GM18498 (cell line): Measurements from ENCODE around the gene TTC39B.
A peak's percentile ranks its signal among the peaks of the same experiment; 100 is the strongest.

Experiments
- ATAC-seq: cut with Tn5 transposase; IDR thresholded peaks from one replicate; pipeline ENCODE4 v1.9.1; 2021; ENCODE audit warnings: mild to moderate bottlenecking, moderate library complexity; ENCODE audit not compliant: unreplicated experiment

TTC39B gene

DNA sequence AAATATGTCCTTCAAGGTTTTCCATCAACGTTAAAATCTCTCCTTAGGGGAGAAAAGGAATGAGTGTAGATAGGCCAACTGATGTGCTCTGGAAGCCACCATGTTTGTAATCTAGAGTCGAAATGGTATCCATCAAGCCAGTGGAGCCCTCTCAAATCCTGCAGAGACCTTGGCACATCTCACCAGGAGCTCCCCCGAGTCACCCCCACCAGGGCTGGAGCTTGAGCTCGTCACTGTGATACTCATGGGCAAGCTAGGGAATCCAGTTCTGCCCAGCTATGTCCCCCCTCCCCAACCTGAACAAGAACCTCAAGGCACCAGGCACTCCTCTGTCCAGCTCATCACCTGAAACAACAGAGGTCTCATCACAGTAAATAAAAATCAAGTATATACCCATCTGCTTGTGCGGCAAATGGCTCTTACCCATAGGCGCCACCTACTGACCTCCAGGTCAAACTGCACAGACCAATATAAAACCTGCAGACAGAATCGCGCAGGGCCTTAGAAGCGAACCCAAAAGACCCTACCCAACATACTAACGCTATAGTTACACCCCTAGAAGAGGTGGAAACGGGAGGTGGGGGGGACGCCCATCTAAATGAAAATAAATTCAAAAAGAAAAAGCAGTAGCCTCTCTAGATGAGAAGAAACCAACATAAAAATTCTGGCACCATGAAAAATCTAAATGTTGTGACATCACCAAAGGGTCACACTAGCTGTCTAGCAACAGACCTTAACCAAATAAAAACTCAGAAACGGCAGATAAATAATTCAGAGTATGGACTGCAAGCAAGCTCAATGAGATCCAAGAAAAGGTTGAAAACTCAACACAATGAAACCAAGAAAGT, 75.0 kb downstream of the TTC39B start:
- ATAC-seq: peak; percentile 73

GRCh38 chr9:15229409-15229808, 77.6 kb downstream of the TTC39B start:
- no peak for ATAC-seq

DNA sequence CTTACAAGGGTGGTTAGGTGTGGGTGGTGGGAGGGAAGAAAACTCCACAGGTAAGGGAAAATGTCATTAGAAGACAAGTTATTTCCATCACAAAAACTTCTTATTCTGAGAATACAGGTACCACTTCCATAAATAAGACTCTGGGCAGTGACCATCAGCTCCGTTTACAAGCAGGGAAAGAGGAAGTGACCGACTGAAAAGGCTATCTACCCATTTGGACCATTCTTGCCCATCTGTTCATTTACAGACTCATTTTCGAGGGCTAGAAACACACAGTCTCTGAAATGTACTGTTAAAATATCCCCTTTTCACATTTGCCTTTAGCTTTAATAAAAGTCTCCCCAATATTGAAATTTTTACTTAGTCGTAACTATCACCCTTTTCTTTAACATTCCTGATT, 79.5 kb downstream of the TTC39B start:
- no peak for ATAC-seq

GRCh38 chr9:15225564-15226126, 81.4 kb downstream of the TTC39B start:
- no peak for ATAC-seq

DNA sequence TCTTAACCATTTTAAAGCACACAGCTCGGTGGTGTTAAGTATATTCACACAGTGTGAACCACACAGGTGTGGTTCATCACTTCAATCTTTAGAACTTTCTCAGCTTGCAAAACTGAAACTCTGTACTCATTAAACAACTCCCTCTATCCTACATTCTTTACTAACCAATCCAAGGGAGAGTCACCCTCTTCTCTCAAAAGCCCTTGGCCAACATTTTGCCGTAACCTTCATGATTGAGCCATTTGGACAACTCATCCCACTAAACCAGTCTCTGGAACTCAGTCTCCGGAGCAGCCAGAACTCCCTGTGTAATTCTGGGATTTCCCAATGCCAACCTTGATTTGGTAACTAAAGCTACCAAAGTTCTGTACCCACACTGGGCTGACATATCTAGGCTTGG, 84.7 kb downstream of the TTC39B start:
- ATAC-seq: no peak

DNA sequence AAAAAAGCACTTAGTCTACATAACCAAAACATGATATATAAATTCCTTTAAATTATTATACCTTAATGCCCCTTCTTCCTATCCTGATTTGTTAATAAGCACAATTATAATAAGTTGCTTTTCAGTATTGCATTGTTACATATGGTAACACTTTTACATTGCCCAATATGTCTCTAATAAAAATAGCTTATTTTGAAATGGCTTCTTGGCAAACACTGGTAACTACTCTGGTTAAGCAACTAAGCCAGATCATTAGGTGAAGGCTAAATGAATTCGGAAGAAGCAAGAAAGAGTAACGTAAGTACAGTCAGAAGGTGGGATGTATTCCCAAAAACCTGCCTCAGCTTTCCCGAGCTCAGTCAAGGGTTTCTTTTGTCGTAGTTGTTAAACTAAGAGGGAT, 85.3 kb downstream of the TTC39B start:
- no peak for ATAC-seq

DNA sequence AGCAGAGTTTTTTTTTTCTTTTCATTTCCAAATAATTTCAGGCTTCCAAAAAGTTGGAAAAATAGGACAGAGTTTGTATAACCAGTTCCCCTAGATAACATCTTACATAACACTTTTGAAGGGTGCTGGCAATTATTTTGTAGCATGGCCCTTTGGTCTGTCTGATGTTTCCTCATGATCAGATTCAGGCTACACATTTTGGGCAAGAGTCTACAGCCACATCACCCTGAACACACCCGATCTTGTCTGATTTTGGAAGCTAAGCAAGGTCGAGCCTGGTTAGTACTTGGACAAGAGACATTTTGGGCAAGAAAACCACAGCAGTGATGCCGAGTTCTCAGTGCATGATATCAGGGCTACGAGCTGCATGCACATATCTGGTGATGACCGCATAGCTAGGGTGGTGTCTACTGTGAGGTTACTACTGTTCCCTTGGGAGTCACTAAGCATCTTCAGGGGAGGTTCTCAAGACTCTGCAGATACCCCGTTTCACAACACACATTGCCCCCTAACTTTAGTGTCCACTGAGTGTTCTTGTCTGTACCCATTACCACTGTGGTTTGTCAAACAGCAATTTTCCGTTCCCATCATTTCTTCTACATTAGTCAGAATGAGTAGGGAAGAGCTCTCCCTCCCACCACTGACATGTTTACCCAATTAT, 86.2 kb downstream of the TTC39B start:
- no peak for ATAC-seq

GRCh38 chr9:15219546-15219945, 87.5 kb downstream of the TTC39B start:
- ATAC-seq: no peak

GRCh38 chr9:15218994-15219393, 88.0 kb downstream of the TTC39B start:
- ATAC-seq: no peak

- no peak for ATAC-seq
These were observed 93.8 kb downstream of the TTC39B start for GRCh38 chr9:15213249-15213648.

- peak; percentile 14 for ATAC-seq
These were observed 95.1 kb downstream of the TTC39B start for GRCh38 chr9:15211815-15212495.

DNA sequence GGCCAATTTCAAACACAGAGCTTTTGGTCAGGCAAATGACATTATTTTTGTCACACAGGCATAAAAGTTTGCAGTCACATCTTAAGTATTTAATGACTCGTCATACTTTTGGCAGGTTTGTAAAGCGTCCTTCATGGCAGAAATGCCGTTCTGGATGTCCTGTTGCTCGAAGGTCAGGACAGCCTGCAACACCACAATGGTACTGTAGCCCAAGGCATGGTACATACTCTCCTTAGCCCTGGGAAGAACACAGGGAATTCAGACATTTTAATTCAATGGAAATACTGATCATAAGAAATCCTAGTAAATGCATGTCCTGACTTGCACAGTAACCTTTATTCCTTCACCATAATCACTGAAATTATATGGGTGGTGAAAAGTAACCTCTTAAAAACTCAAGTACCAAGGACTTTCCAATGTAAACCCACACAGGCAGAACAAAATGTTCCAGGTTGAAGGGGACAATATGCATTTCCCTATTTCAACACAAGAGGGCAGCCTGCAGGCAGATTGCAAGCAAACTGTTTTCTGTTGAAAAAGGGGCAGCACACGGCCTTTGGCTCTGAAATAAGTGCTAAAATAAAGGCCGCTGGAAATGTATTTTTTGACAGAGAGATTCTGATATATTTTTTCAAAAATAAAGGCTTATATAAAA, 95.7 kb downstream of the TTC39B start:
- peak; percentile 86 for ATAC-seq

DNA sequence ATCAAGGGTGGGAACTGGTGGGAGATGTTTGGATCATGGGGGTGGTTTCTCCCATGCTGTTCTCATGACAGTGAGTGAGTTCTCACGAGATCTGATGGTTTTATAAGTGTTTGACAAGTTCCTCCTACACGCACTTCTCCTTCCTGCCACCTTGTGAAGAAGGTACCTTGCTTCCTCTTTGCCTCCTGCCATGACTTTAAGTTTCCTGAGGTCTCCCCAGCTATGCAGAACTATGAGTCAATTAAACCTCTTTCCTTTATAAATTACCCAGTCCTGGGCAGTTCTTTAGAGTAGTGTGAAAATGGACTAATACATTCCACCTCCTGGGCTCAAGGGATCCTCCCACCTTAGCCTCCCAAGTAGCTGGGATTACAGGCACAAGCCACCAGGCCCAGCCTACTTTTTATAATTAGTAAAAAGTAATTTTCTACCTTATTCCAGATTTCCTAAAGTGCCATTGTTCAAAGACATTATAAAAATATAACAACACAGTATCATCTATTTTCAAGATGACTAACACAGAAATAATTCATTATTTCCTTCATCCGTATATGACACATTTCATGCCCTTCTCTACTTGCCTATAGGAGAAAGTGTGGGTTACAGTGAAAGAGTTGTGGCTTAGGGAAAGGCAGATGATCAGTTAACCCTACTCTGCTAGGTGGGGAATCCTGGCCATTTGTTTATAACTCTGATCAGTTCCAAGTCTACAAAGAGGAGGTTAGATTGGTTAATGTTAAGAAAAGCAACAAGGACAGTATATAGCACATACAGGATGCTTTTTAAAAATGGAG, 99.9 kb downstream of the TTC39B start:
- no peak for ATAC-seq

DNA sequence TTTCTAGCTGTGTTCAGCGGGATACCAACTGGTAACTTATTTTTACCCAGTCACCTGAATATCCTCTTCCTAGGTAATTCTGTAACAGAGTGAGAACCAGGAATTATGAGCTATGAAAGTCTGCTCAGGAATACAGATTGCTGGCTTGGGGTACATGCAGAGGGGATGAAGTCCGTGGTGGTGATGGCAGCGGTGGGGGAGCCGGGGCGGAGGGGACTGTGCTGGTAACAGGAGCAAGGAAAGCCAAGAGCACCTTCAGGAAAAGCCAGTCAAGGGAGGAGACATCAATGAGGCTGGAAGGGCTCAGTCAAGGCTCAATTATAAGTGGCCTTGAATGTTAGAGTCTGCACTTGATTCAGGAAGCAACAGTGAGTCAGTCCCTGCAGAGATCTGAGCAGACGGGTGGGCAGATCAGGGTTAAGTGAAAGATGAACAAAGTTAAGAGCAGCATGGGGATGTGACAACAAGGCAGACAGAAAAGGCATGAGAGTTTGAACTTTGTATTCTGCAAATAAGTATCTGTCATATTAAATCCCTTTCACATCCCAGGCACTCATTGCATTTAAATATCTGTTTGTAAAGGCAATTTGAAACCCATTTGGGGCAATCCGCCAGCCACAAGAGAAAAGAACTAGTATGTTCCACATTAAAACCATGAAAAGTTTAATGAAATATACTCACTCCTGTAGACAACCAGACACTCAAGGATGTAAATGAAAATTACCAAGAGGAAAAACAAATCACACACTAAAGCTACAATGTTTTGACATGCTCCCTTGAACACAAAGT, 101.2 kb downstream of the TTC39B start:
- no peak for ATAC-seq

GRCh38 chr9:15203581-15203980, 103.4 kb downstream of the TTC39B start:
- no peak for ATAC-seq

GRCh38 chr9:15200111-15200510, 106.9 kb downstream of the TTC39B start:
- ATAC-seq: no peak

DNA sequence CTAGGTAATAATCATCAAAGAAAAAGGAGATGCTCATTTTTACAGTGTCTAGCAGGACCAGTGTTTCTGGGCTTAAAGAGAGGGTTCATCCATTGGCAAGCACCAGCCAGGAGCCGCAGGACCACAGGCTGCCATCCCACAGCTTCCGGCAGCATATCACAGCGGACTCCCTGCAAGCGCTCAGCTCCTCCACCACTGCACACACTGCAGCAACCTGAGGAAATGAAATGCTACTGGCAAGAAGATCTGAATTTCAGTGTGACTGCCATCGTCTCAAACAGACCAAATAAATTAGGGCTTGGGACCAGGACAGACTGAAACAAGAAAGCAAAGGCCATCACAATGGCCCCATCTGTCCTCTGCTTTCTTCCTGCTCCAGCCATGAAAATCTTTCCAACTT, 114.2 kb downstream of the TTC39B start:
- no peak for ATAC-seq

- no peak for ATAC-seq
These were observed 115.6 kb downstream of the TTC39B start for GRCh38 chr9:15191378-15191777.

DNA sequence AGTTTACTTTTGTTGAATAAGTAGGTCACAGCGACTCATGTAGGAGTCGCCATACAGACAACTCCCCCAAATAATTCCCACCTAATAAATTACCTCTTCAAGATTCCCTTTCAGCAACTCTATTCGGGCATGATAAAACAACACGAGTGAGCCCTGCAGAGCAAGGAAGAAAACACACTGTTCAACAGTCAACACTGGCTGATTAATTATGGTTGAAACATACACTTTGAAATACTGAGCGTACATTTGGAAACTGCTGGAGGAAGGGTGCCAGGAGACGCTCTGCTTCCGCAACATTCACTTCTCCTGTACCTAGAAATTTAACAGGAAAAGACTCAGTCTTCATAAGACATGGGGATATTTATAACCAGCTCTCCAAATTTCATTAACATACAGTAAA, 117.5 kb downstream of the TTC39B start:
- no peak for ATAC-seq
